Activated T-helper 1 cell treated with anti-CD3 and anti-CD28 coated beads, Interleukin-12 subunit alpha, Interleukin-12 subunit beta, Interleukin-2, Interleukin-4 antibody, amounts not matched to agents 30 ng/mL and 10 ng/mL and 1 ng/mL, durations not matched to agents 14 hours and 24 hours and 36 hours (primary cell): ENCODE measurements around the gene RUNX1. TPM values are rescaled to one million over a fixed set of nuclear protein-coding genes. Genes with fewer than 3 reads are reported as not detected.

Source experiments
- DNase-seq: peaks from one replicate; pipeline ENCODE4 v3.0.0; 2021; ENCODE audit warnings: low spot score
- H3K27ac Mint-ChIP-seq: one replicate; pipeline ENCODE4 v1.8.0; 2021; ENCODE audit warnings: mild to moderate bottlenecking, mixed read lengths
- H3K27me3 Mint-ChIP-seq: one replicate; pipeline ENCODE4 v1.8.0; 2022; ENCODE audit warnings: mild to moderate bottlenecking, moderate library complexity, mixed read lengths; ENCODE audit not compliant: insufficient read depth
- H3K36me3 Mint-ChIP-seq: one replicate; pipeline ENCODE4 v1.8.0; 2021; ENCODE audit warnings: low read depth, mixed read lengths
- H3K4me1 Mint-ChIP-seq: one replicate; pipeline ENCODE4 v1.8.0; 2021; ENCODE audit warnings: low read depth, mixed read lengths
- H3K4me3 Mint-ChIP-seq: one replicate; pipeline ENCODE4 v1.8.0; 2021; ENCODE audit warnings: mild to moderate bottlenecking, moderate library complexity, mixed read lengths
- H3K9me3 Mint-ChIP-seq: one replicate; pipeline ENCODE4 v1.8.0; 2021; ENCODE audit warnings: mixed read lengths
- intact Hi-C: fragments of 100-400 bp; cut with micrococcal nuclease; formaldehyde crosslinking; loops from one replicate; pipeline ENCODE4 v1.15.1; 2024
- total RNA-seq: library from RNA; stranded (reverse); gene quantifications from 2 replicates; pipeline ENCODE4 v1.2.3, GENCODE V29; 2022

The RUNX1 gene
- total RNA-seq, 1 donor from 2014 or later: 116 TPM

- Mint-ChIP-seq H3K36me3 (peaks cover 40% of the 10 kb centered on the region), H3K27ac (peak overlapping the region; percentile 99), H3K9me3 (peaks cover 4% of the 10 kb centered on the region), H3K27me3 (no peaks in the 10 kb centered on the region), H3K4me3 (peak overlapping the region; percentile 85), H3K4me1 (peaks cover 96% of the 10 kb centered on the region)
- DNase-seq: no peak
- intact Hi-C loops: loop anchor here (5.0 kb wide), 1 partner anchor 221 kb away; no protein-coding TSS in a partner anchor
Measured at GRCh38 chr21:35028451-35028978, 20.6 kb downstream of the RUNX1 start.

- no peak for DNase-seq
- intact Hi-C loops: loop anchor here (1.0 to 5.0 kb wide), 7 partner anchors 7 to 221 kb away; no protein-coding TSS in a partner anchor
- H3K4me1 Mint-ChIP-seq: peaks cover 93% of the 10 kb centered on the region
- peak overlapping the region; percentile 99 for H3K27ac Mint-ChIP-seq
- H3K4me3 Mint-ChIP-seq: peak overlapping the region; percentile 85
- H3K27me3 Mint-ChIP-seq: no peaks in the 10 kb centered on the region
- H3K36me3 Mint-ChIP-seq: peaks cover 40% of the 10 kb centered on the region
- H3K9me3 Mint-ChIP-seq: peaks cover 5% of the 10 kb centered on the region
Measured at GRCh38 chr21:35027563-35028450, 21.3 kb downstream of the RUNX1 start.

GRCh38 chr21:35026617-35027562 is 22.2 kb downstream of the RUNX1 start:
- Mint-ChIP-seq H3K27ac (peak overlapping the region; percentile 99), H3K9me3 (peaks cover 5% of the 10 kb centered on the region), H3K27me3 (no peaks in the 10 kb centered on the region), H3K4me1 (peaks cover 91% of the 10 kb centered on the region), H3K4me3 (peak overlapping the region; percentile 85), H3K36me3 (peaks cover 35% of the 10 kb centered on the region)
- DNase-seq: peak; percentile 83
- intact Hi-C loops: loop anchor here (1.0 to 5.0 kb wide), 11 partner anchors 8 to 316 kb away; no protein-coding TSS in a partner anchor

- H3K4me1 Mint-ChIP-seq: peaks cover 92% of the 10 kb centered on the region
- peak overlapping the region; percentile 85 for H3K27ac Mint-ChIP-seq
- H3K4me3 Mint-ChIP-seq: peak overlapping the region; percentile 74
- DNase-seq: no peak
- intact Hi-C loops: loop anchor here (1.0 to 5.0 kb wide), 8 partner anchors 19 to 317 kb away; no protein-coding TSS in a partner anchor
- H3K36me3 Mint-ChIP-seq: peaks cover 33% of the 10 kb centered on the region
- peaks cover 5% of the 10 kb centered on the region for H3K9me3 Mint-ChIP-seq
- H3K27me3 Mint-ChIP-seq: no peaks in the 10 kb centered on the region
Measured at GRCh38 chr21:35026153-35026500, 23.0 kb downstream of the RUNX1 start.

GRCh38 chr21:35025206-35026152 is 23.6 kb downstream of the RUNX1 start:
- peaks cover 94% of the 10 kb centered on the region for H3K4me1 Mint-ChIP-seq
- DNase-seq: no peak

GRCh38 chr21:35024513-35024912 is 24.6 kb downstream of the RUNX1 start:
- peaks cover 5% of the 10 kb centered on the region for H3K9me3 Mint-ChIP-seq
- DNase-seq: no peak
- H3K4me1 Mint-ChIP-seq: peaks cover 92% of the 10 kb centered on the region
- intact Hi-C loops: loop anchor here (1.0 kb wide), 2 partner anchors 9 to 37 kb away; no protein-coding TSS in a partner anchor
- H3K36me3 Mint-ChIP-seq: peaks cover 34% of the 10 kb centered on the region
- H3K27me3 Mint-ChIP-seq: no peaks in the 10 kb centered on the region
- peak overlapping the region; percentile 50 for H3K4me3 Mint-ChIP-seq
- H3K27ac Mint-ChIP-seq: peak overlapping the region; percentile 88

More at GRCh38 chr21:35025206-35026152, 23.6 kb downstream of the RUNX1 start:
- Mint-ChIP-seq H3K36me3 (peaks cover 34% of the 10 kb centered on the region), H3K27me3 (no peaks in the 10 kb centered on the region), H3K9me3 (peaks cover 5% of the 10 kb centered on the region), H3K4me3 (peak overlapping the region; percentile 74), H3K27ac (peak overlapping the region; percentile 85)
- intact Hi-C loops: loop anchor here (1.0 to 5.0 kb wide), 8 partner anchors 20 to 318 kb away; no protein-coding TSS in a partner anchor

- H3K4me1 Mint-ChIP-seq: peaks cover 92% of the 10 kb centered on the region
- H3K27ac Mint-ChIP-seq: peak overlapping the region; percentile 88
- intact Hi-C loops: loop anchor here (1.0 kb wide), 2 partner anchors 9 to 37 kb away; no protein-coding TSS in a partner anchor
- H3K27me3 Mint-ChIP-seq: no peaks in the 10 kb centered on the region
- H3K36me3 Mint-ChIP-seq: peaks cover 39% of the 10 kb centered on the region
- peaks cover 5% of the 10 kb centered on the region for H3K9me3 Mint-ChIP-seq
- DNase-seq: no peak
- peak overlapping the region; percentile 50 for H3K4me3 Mint-ChIP-seq
Measured at GRCh38 chr21:35024071-35024420, 25.1 kb downstream of the RUNX1 start.

- Mint-ChIP-seq H3K27me3 (no peaks in the 10 kb centered on the region), H3K4me3 (peak overlapping the region; percentile 76), H3K4me1 (peaks cover 89% of the 10 kb centered on the region), H3K9me3 (peaks cover 5% of the 10 kb centered on the region), H3K27ac (peak overlapping the region; percentile 91), H3K36me3 (peaks cover 39% of the 10 kb centered on the region)
- intact Hi-C loops: loop anchor here (1.0 kb wide), 2 partner anchors 8 to 36 kb away; no protein-coding TSS in a partner anchor
- no peak for DNase-seq
Measured at GRCh38 chr21:35023396-35024070, 25.6 kb downstream of the RUNX1 start.

- Mint-ChIP-seq H3K27me3 (no peaks in the 10 kb centered on the region), H3K27ac (peak overlapping the region; percentile 67), H3K9me3 (peaks cover 5% of the 10 kb centered on the region), H3K36me3 (peaks cover 51% of the 10 kb centered on the region), H3K4me3 (no peak overlapping the region), H3K4me1 (peaks cover 81% of the 10 kb centered on the region)
- DNase-seq: no peak
- intact Hi-C loops: no loop called here
Measured at GRCh38 chr21:35021546-35021945, 27.6 kb downstream of the RUNX1 start.

- no peaks in the 10 kb centered on the region for H3K27me3 Mint-ChIP-seq
- peaks cover 5% of the 10 kb centered on the region for H3K9me3 Mint-ChIP-seq
- intact Hi-C loops: no loop called here
- DNase-seq: no peak
- H3K4me1 Mint-ChIP-seq: peaks cover 81% of the 10 kb centered on the region
- H3K4me3 Mint-ChIP-seq: peak overlapping the region; percentile 27
- H3K36me3 Mint-ChIP-seq: peaks cover 55% of the 10 kb centered on the region
- peak overlapping the region; percentile 36 for H3K27ac Mint-ChIP-seq
Measured at GRCh38 chr21:35020902-35021301, 28.2 kb downstream of the RUNX1 start.

GRCh38 chr21:35020436-35020835 is 28.7 kb downstream of the RUNX1 start:
- H3K4me3 Mint-ChIP-seq: peak overlapping the region; percentile 21
- peaks cover 81% of the 10 kb centered on the region for H3K4me1 Mint-ChIP-seq
- intact Hi-C loops: no loop called here
- no peak for DNase-seq
- peaks cover 57% of the 10 kb centered on the region for H3K36me3 Mint-ChIP-seq
- H3K9me3 Mint-ChIP-seq: peaks cover 5% of the 10 kb centered on the region
- H3K27me3 Mint-ChIP-seq: no peaks in the 10 kb centered on the region
- peak overlapping the region; percentile 79 for H3K27ac Mint-ChIP-seq
